Neural progenitor cell (in vitro differentiated cells): ENCODE data around the gene DNAI2.

Experiments
- EZH2phosphoT487 ChIP-seq: fragments of 200-600 bp; sonication (generic); IDR thresholded peaks from 2 replicates; pipeline ENCODE4 v1.6.1; 2017; ENCODE audit warnings: antibody characterized with exemption
- TF ChIP-seq, protein P1 (sequence below): fragments of 200-600 bp; sonication (generic); IDR thresholded peaks from 2 replicates; pipeline ENCODE4 v1.5.1; 2017; ENCODE audit warnings: antibody characterized with exemption, mild to moderate bottlenecking

DNA sequence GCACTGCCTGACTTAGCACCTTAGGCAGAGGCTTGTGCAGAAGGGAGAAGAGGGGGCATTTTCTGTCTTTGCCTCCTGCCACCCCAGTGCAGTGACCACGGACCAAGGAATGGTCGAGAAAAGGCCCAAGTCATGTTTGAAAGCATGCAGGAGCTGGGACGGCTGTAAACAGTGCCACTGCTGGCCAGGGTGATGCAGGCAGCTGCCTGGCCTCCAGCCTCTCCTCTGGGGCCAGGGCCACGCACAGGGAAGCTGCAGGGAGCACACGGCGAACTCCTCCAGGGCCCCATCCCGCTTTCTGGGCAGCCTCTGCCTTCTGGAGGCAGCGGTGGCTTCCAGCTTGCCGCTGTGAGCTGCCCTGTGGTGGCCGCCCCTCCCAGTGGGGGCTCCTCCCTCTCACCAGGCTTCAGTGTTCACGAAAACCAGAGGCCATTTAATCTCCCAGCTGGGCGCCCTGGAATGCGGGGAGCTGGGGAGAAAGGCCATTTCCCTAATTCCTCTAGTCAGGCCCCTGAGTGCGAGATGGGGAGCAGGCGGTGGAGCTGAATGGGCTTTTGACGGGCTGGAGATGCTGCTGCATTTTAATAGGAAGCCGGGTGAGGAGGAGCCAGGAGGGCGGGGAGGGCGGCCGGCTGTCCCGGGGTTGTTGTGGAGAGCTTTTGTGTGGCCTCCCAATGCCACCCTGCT lies 28.7 kb upstream of the DNAI2 start:
- TF ChIP-seq, protein P1, sequence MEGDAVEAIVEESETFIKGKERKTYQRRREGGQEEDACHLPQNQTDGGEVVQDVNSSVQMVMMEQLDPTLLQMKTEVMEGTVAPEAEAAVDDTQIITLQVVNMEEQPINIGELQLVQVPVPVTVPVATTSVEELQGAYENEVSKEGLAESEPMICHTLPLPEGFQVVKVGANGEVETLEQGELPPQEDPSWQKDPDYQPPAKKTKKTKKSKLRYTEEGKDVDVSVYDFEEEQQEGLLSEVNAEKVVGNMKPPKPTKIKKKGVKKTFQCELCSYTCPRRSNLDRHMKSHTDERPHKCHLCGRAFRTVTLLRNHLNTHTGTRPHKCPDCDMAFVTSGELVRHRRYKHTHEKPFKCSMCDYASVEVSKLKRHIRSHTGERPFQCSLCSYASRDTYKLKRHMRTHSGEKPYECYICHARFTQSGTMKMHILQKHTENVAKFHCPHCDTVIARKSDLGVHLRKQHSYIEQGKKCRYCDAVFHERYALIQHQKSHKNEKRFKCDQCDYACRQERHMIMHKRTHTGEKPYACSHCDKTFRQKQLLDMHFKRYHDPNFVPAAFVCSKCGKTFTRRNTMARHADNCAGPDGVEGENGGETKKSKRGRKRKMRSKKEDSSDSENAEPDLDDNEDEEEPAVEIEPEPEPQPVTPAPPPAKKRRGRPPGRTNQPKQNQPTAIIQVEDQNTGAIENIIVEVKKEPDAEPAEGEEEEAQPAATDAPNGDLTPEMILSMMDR = peak; percentile 33
- TF ChIP-seq EZH2phosphoT487 = peak; percentile 42
